A673 (cell line): Measurements from ENCODE around the gene ISM2. TPM values are rescaled to one million over a fixed set of nuclear protein-coding genes. Genes with fewer than 3 reads are reported as not detected.

Experiments used
- BruUV-seq: library from RNA; stranded (reverse); fragments of 400-500 nt; replicated peaks from 2 replicates; lab custom pipeline; 2021; lab: Mats Ljungman, UMichigan
- CTCF ChIA-PET: fragments of 300-600 bp; sonication (Branson Sonifier 250); formaldehyde crosslinking; loops from one replicate; lab custom pipeline; 2022; ENCODE audit warnings: antibody characterized with exemption; lab: Charles Lee
- POLR2A ChIA-PET: fragments of 300-600 bp; sonication (Branson Sonifier 250); formaldehyde crosslinking; loops from one replicate; lab custom pipeline; 2022; ENCODE audit warnings: antibody characterized with exemption; ENCODE audit not compliant: low non-redundant PET; lab: Charles Lee
- DNase-seq: peaks from one replicate; pipeline ENCODE4 v3.0.0-alpha.2; 2015; ENCODE audit warnings: low spot score
- H3K27ac ChIP-seq: fragments of 200-600 bp; sonication (generic); 2 replicates; pipeline ENCODE4 v1.5.1; 2016; ENCODE audit warnings: mixed run types, low read depth, mild to moderate bottlenecking, mixed read lengths, antibody characterized with exemption, low read length; ENCODE audit not compliant: poor library complexity, severe bottlenecking
- H3K27me3 ChIP-seq: fragments of 200-600 bp; sonication (generic); replicated peaks from 2 replicates; pipeline ENCODE4 v1.6.1; 2017; ENCODE audit warnings: mixed run types, low read depth, mild to moderate bottlenecking, mixed read lengths, antibody characterized with exemption, low read length; ENCODE audit not compliant: insufficient read depth, poor library complexity
- H3K36me3 ChIP-seq: fragments of 200-600 bp; sonication (generic); 2 replicates; pipeline ENCODE4 v1.6.1; 2016; ENCODE audit warnings: mixed run types, mild to moderate bottlenecking, mixed read lengths, antibody characterized with exemption, low read length; ENCODE audit not compliant: insufficient read depth, poor library complexity, severe bottlenecking
- H3K4me1 ChIP-seq: fragments of 200-600 bp; sonication (generic); 2 replicates; pipeline ENCODE4 v1.6.1; 2017; ENCODE audit warnings: mixed run types, mild to moderate bottlenecking, mixed read lengths, antibody characterized with exemption, low read length; ENCODE audit not compliant: insufficient read depth, poor library complexity, severe bottlenecking
- H3K4me3 ChIP-seq: fragments of 200-600 bp; sonication (generic); 2 replicates; pipeline ENCODE4 v1.5.1; 2016; ENCODE audit warnings: low read depth, mixed run types, mild to moderate bottlenecking, mixed read lengths, low read length; ENCODE audit not compliant: poor library complexity, severe bottlenecking
- H3K9me3 ChIP-seq: fragments of 200-600 bp; sonication (generic); 2 replicates; pipeline ENCODE4 v1.6.1; 2016; ENCODE audit warnings: mixed run types, low read depth, mild to moderate bottlenecking, mixed read lengths, antibody characterized with exemption, low read length; ENCODE audit not compliant: poor library complexity, severe bottlenecking
- EZH2 ChIP-seq: fragments of 200-600 bp; sonication (generic); IDR thresholded peaks from 2 replicates; pipeline ENCODE4 v1.6.1; 2017; ENCODE audit warnings: borderline replicate concordance, low read depth, mild to moderate bottlenecking, mixed read lengths, antibody characterized with exemption, low read length; ENCODE audit not compliant: poor library complexity, severe bottlenecking
- intact Hi-C: fragments of 100-400 bp; cut with micrococcal nuclease; formaldehyde crosslinking; loops from one replicate; pipeline ENCODE4 v1.10.0; 2022; ENCODE audit not compliant: unreplicated experiment
- total RNA-seq: library from RNA; stranded (reverse); gene quantifications from 2 replicates; pipeline ENCODE4 v1.2.3, GENCODE V29; 2021
- TF ChIP-seq, protein P1 (sequence below): fragments of 300-800, 200-600 bp; sonication (generic); conservative IDR thresholded peaks from 2 replicates; pipeline ENCODE4 v1.5.1; 2017; ENCODE audit warnings: low read depth, mild to moderate bottlenecking, antibody characterized with exemption, low read length, moderate library complexity, mixed read lengths

Gene ISM2
- total RNA-seq, 1 experiment from 2014 or later = 5.1 TPM

DNA sequence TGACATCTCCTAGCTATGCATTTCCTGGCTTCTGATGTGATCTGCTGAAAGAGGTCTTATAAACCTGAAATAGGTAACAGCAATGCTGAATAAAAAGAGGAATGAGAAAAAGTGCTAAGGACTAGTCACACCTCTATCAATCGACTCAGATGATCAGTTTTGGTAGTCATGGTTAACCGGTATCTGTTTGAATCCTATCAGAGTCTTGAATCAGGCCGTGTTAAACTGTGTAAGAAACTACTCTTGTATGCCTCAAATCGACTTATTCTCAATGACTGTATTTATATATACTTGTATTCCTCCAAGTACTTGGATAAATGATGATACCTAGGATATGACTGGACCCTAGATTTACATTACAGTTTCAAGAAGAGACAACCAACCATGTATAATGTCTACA lies 10.8 kb upstream of the ISM2 start:
- intact Hi-C loops = no loop called here
- H3K9me3 ChIP-seq = no peaks in the 10 kb centered on the region
- no peak for TF ChIP-seq EZH2
- TF ChIP-seq, protein P1, sequence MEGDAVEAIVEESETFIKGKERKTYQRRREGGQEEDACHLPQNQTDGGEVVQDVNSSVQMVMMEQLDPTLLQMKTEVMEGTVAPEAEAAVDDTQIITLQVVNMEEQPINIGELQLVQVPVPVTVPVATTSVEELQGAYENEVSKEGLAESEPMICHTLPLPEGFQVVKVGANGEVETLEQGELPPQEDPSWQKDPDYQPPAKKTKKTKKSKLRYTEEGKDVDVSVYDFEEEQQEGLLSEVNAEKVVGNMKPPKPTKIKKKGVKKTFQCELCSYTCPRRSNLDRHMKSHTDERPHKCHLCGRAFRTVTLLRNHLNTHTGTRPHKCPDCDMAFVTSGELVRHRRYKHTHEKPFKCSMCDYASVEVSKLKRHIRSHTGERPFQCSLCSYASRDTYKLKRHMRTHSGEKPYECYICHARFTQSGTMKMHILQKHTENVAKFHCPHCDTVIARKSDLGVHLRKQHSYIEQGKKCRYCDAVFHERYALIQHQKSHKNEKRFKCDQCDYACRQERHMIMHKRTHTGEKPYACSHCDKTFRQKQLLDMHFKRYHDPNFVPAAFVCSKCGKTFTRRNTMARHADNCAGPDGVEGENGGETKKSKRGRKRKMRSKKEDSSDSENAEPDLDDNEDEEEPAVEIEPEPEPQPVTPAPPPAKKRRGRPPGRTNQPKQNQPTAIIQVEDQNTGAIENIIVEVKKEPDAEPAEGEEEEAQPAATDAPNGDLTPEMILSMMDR = no peak
- H3K27ac ChIP-seq = no peak overlapping the region
- no peak overlapping the region for H3K4me3 ChIP-seq
- H3K4me1 ChIP-seq = no peaks in the 10 kb centered on the region
- no peaks in the 10 kb centered on the region for H3K27me3 ChIP-seq
- ChIA-PET POLR2A (no interaction called here), CTCF (no interaction called here)
- no peak for DNase-seq
- BruUV-seq = no TSS peak
- peaks cover 13% of the 10 kb centered on the region for H3K36me3 ChIP-seq

GRCh38 chr14:77508876-77509275 lies 10.3 kb upstream of the ISM2 start:
- Histone ChIP-seq H3K36me3 (peaks cover 13% of the 10 kb centered on the region), H3K27me3 (no peaks in the 10 kb centered on the region), H3K4me1 (no peaks in the 10 kb centered on the region), H3K4me3 (no peak overlapping the region), H3K9me3 (no peaks in the 10 kb centered on the region), H3K27ac (no peak overlapping the region)
- POLR2A ChIA-PET = no interaction called here
- TF ChIP-seq, protein P1 = no peak
- no peak for TF ChIP-seq EZH2
- DNase-seq = no peak
- BruUV-seq = no TSS peak
- CTCF ChIA-PET = no interaction called here
- intact Hi-C loops = no loop called here

GRCh38 chr14:77508249-77508648 lies 9.6 kb upstream of the ISM2 start:
- TF ChIP-seq, protein P1 = no peak
- TF ChIP-seq EZH2 = no peak
- DNase-seq = no peak
- no peak overlapping the region for H3K27ac ChIP-seq
- H3K9me3 ChIP-seq = no peaks in the 10 kb centered on the region
- no peaks in the 10 kb centered on the region for H3K27me3 ChIP-seq
- H3K4me1 ChIP-seq = no peaks in the 10 kb centered on the region
- ChIA-PET CTCF (no interaction called here), POLR2A (no interaction called here)
- peaks cover 13% of the 10 kb centered on the region for H3K36me3 ChIP-seq
- H3K4me3 ChIP-seq = no peak overlapping the region
- no TSS peak for BruUV-seq
- intact Hi-C loops = no loop called here
